Mesenchymal stem cell (in vitro differentiated cells and primary cell): Measurements from ENCODE around the gene CAPN12.
"Not testable (repeated sequence)": the region's sequence is repeated elsewhere in the genome, so short reads cannot be mapped to it uniquely, and the experiment has no call there.

Source experiments
- DNase-seq: peaks from one replicate; pipeline ENCODE4 v3.0.0-alpha.2; 2013
- H2AFZ ChIP-seq: one replicate; pipeline ENCODE4 v1.6.1; 2013; ENCODE audit warnings: low read depth, mild to moderate bottlenecking, control low read depth, inconsistent platforms, low read length, moderate library complexity
- H2AK5ac ChIP-seq: 2 replicates; pipeline ENCODE4 v1.6.1; 2013; ENCODE audit warnings: low read length, moderate library complexity, mild to moderate bottlenecking, inconsistent platforms; ENCODE audit not compliant: severe bottlenecking
- H2BK120ac ChIP-seq: one replicate; pipeline ENCODE4 v1.6.1; 2013; ENCODE audit warnings: low read depth, mild to moderate bottlenecking, inconsistent platforms, low read length, moderate library complexity
- H2BK12ac ChIP-seq, 2 experiments: one replicate each; pipeline ENCODE4 v1.6.1; 2013; ENCODE audit warnings: inconsistent platforms in 2 of 2, low read length in 2 of 2, mild to moderate bottlenecking in 2 of 2, moderate library complexity in 2 of 2, control low read depth in 1 of 2
- H2BK15ac ChIP-seq: one replicate; pipeline ENCODE4 v1.6.1; 2013; ENCODE audit warnings: mild to moderate bottlenecking, low read depth, inconsistent platforms; ENCODE audit not compliant: poor library complexity, severe bottlenecking
- H2BK5ac ChIP-seq: 2 replicates; pipeline ENCODE4 v1.6.1; 2013; ENCODE audit warnings: low read depth, mild to moderate bottlenecking, low read length, control low read depth, inconsistent platforms; ENCODE audit not compliant: poor library complexity, severe bottlenecking
- H3K14ac ChIP-seq, 2 experiments: one replicate each; pipeline ENCODE4 v1.6.1; 2013; ENCODE audit warnings: inconsistent platforms in 2 of 2, low read length in 2 of 2, control low read depth in 1 of 2, mild to moderate bottlenecking in 1 of 2, moderate library complexity in 1 of 2
- H3K18ac ChIP-seq, 2 experiments: one replicate each; pipeline ENCODE4 v1.6.1; 2013; ENCODE audit warnings: inconsistent platforms in 2 of 2, low read length in 2 of 2, control low read depth in 1 of 2, low read depth in 1 of 2, mild to moderate bottlenecking in 1 of 2
- H3K23ac ChIP-seq, 2 experiments: one replicate each; pipeline ENCODE4 v1.6.1; 2013; ENCODE audit warnings: inconsistent platforms in 2 of 2, low read length in 2 of 2, mild to moderate bottlenecking in 2 of 2, moderate library complexity in 2 of 2, control low read depth in 1 of 2
- H3K27ac ChIP-seq: 2 replicates; pipeline ENCODE4 v1.5.1; 2013; ENCODE audit warnings: mild to moderate bottlenecking, moderate library complexity, low read length, control low read depth, inconsistent platforms; ENCODE audit not compliant: poor library complexity, severe bottlenecking
- H3K27me3 ChIP-seq, 2 experiments: 2 replicates each; pipeline versions ENCODE4 v1.6.1 to v1.7.0; 2013; ENCODE audit warnings: low read length in 2 of 2, mild to moderate bottlenecking in 2 of 2, moderate library complexity in 2 of 2, control low read depth in 1 of 2, inconsistent platforms in 1 of 2; ENCODE audit not compliant: control insufficient read depth in 1 of 2, insufficient read depth in 1 of 2
- H3K36me3 ChIP-seq, 2 experiments: 2 replicates each; pipeline versions ENCODE4 v1.6.1 to v1.7.0; 2013; ENCODE audit warnings: low read length in 2 of 2, control low read depth in 1 of 2, inconsistent platforms in 1 of 2, low read depth in 1 of 2, mild to moderate bottlenecking in 1 of 2; ENCODE audit not compliant: insufficient read depth in 2 of 2, control insufficient read depth in 1 of 2
- H3K4ac ChIP-seq, 2 experiments: one replicate each; pipeline ENCODE4 v1.6.1; 2013; ENCODE audit warnings: inconsistent platforms in 2 of 2, low read length in 2 of 2, mild to moderate bottlenecking in 2 of 2, moderate library complexity in 2 of 2, control low read depth in 1 of 2, low read depth in 1 of 2
- H3K4me1 ChIP-seq: 2 replicates; pipeline ENCODE4 v1.6.1; 2013; ENCODE audit warnings: low read depth, low read length, control low read depth; ENCODE audit not compliant: control insufficient read depth, insufficient read depth
- H3K4me2 ChIP-seq: 2 replicates; pipeline ENCODE4 v1.6.1; 2013; ENCODE audit warnings: low read length, mild to moderate bottlenecking, inconsistent platforms; ENCODE audit not compliant: poor library complexity, severe bottlenecking
- H3K4me3 ChIP-seq, 2 experiments: 2 replicates each; pipeline versions ENCODE4 v1.5.1 to v1.7.0; 2013; ENCODE audit warnings: low read length in 2 of 2, mild to moderate bottlenecking in 2 of 2, control low read depth in 1 of 2, low read depth in 1 of 2; ENCODE audit not compliant: insufficient read depth in 1 of 2
- H3K79me1 ChIP-seq: replicated peaks from 2 replicates; pipeline ENCODE4 v1.6.1; 2013; ENCODE audit warnings: mild to moderate bottlenecking, control low read depth, low read length, inconsistent platforms; ENCODE audit not compliant: poor library complexity, severe bottlenecking
- H3K9ac ChIP-seq: 2 replicates; pipeline ENCODE4 v1.7.0; 2013; ENCODE audit warnings: mild to moderate bottlenecking, low read length, moderate library complexity
- H3K9me3 ChIP-seq: 2 replicates; pipeline ENCODE4 v1.7.0; 2013; ENCODE audit warnings: mild to moderate bottlenecking, low read length; ENCODE audit not compliant: control insufficient read depth
- H4K8ac ChIP-seq: one replicate; pipeline ENCODE4 v1.6.1; 2013; ENCODE audit warnings: inconsistent platforms, mild to moderate bottlenecking, low read length, moderate library complexity
- H4K91ac ChIP-seq: one replicate; pipeline ENCODE4 v1.6.1; 2013; ENCODE audit warnings: mild to moderate bottlenecking, low read length, inconsistent platforms
- WGBS: methylation state at CpG from one replicate; pipeline ENCODE4 v1.1.7; 2013; ENCODE audit warnings: mixed read lengths; 5-methylcytosine and 5-hydroxymethylcytosine counted together

The CAPN12 gene

GRCh38 chr19:38784224-38784623 lies 40.0 kb upstream of the CAPN12 start:
- peak; percentile 16 for DNase-seq
- no peaks in the 10 kb centered on the region for H3K36me3 ChIP-seq
- H3K4ac ChIP-seq, result no peak overlapping the region
- no peak overlapping the region for H2BK120ac ChIP-seq
- H3K4me3 ChIP-seq, result no peak overlapping the region
- H2AFZ ChIP-seq, result no peak overlapping the region
- H3K79me1 ChIP-seq, result no peaks in the 10 kb centered on the region
- no peak overlapping the region for H3K23ac ChIP-seq
- no peak overlapping the region for H3K14ac ChIP-seq
- H4K8ac ChIP-seq, result no peak overlapping the region
- H3K18ac ChIP-seq, result no peak overlapping the region
- no peak overlapping the region for H2BK5ac ChIP-seq
- no peak overlapping the region for H3K9ac ChIP-seq
- H2BK15ac ChIP-seq, result no peak overlapping the region
- peaks cover 7 to 11% of the 10 kb centered on the region in 2 experiments for H3K27me3 ChIP-seq
- no peak overlapping the region for H2AK5ac ChIP-seq
- H2BK12ac ChIP-seq, result no peak overlapping the region
- H3K4me1 ChIP-seq, result peaks cover 3% of the 10 kb centered on the region
- H3K4me2 ChIP-seq, result no peak overlapping the region
- no peak overlapping the region for H3K27ac ChIP-seq
- no peaks in the 10 kb centered on the region for H3K9me3 ChIP-seq
- 81% methylated on average over 3 of the region's 3 CpGs for WGBS
- no peak overlapping the region for H4K91ac ChIP-seq

GRCh38 chr19:38782212-38782611 lies 37.9 kb upstream of the CAPN12 start:
- not testable (repeated sequence) for H4K91ac ChIP-seq, H3K4me3 ChIP-seq, H2BK12ac ChIP-seq, H2BK5ac ChIP-seq, H3K18ac ChIP-seq, H3K79me1 ChIP-seq, H3K9me3 ChIP-seq, H2AFZ ChIP-seq, H3K9ac ChIP-seq, H3K4ac ChIP-seq, H4K8ac ChIP-seq, H2BK15ac ChIP-seq, H3K14ac ChIP-seq, H3K4me1 ChIP-seq, H3K36me3 ChIP-seq, H2BK120ac ChIP-seq, DNase-seq, H3K4me2 ChIP-seq, H2AK5ac ChIP-seq, H3K27ac ChIP-seq, H3K23ac ChIP-seq
- H3K27me3 ChIP-seq, result peaks cover 7 to 16% of the 10 kb centered on the region in 2 experiments
- 84% methylated on average over 13 of the region's 13 CpGs for WGBS

- no peak overlapping the region for H2BK15ac ChIP-seq
- H2AFZ ChIP-seq, result no peak overlapping the region
- H3K4me3 ChIP-seq, result no peak overlapping the region
- H3K9ac ChIP-seq, result no peak overlapping the region
- H3K27ac ChIP-seq, result no peak overlapping the region
- no peak overlapping the region for H4K91ac ChIP-seq
- no peaks in the 10 kb centered on the region for H3K36me3 ChIP-seq
- peaks cover 7 to 16% of the 10 kb centered on the region in 2 experiments for H3K27me3 ChIP-seq
- H3K9me3 ChIP-seq, result no peaks in the 10 kb centered on the region
- H4K8ac ChIP-seq, result no peak overlapping the region
- H3K4me2 ChIP-seq, result no peak overlapping the region
- no peak overlapping the region for H3K18ac ChIP-seq
- no peak for DNase-seq
- WGBS, result 82% methylated on average over 7 of the region's 7 CpGs
- H2BK12ac ChIP-seq, result no peak overlapping the region
- no peak overlapping the region for H2BK120ac ChIP-seq
- peaks cover 2% of the 10 kb centered on the region for H3K4me1 ChIP-seq
- H2AK5ac ChIP-seq, result no peak overlapping the region
- H3K79me1 ChIP-seq, result no peaks in the 10 kb centered on the region
- no peak overlapping the region for H2BK5ac ChIP-seq
- no peak overlapping the region for H3K23ac ChIP-seq
- H3K4ac ChIP-seq, result no peak overlapping the region
- no peak overlapping the region for H3K14ac ChIP-seq
These were observed 36.8 kb upstream of the CAPN12 start for GRCh38 chr19:38781058-38781457.

- Histone ChIP-seq H2BK15ac (no peak overlapping the region), H3K79me1 (no peaks in the 10 kb centered on the region), H3K9me3 (no peaks in the 10 kb centered on the region), H3K27me3 (peaks cover 7 to 16% of the 10 kb centered on the region in 2 experiments), H3K18ac (no peak overlapping the region), H2AFZ (no peak overlapping the region), H2AK5ac (no peak overlapping the region), H2BK5ac (no peak overlapping the region), H3K4ac (no peak overlapping the region), H4K91ac (no peak overlapping the region), H3K4me2 (no peak overlapping the region), H3K4me1 (peaks cover 2% of the 10 kb centered on the region), H3K14ac (no peak overlapping the region), H2BK12ac (no peak overlapping the region), H3K23ac (no peak overlapping the region), H3K36me3 (no peaks in the 10 kb centered on the region), H2BK120ac (no peak overlapping the region), H3K4me3 (no peak overlapping the region), H3K9ac (no peak overlapping the region), H4K8ac (no peak overlapping the region), H3K27ac (no peak overlapping the region)
- WGBS, result 84% methylated on average over 7 of the region's 7 CpGs
- DNase-seq, result no peak
These were observed 36.2 kb upstream of the CAPN12 start for GRCh38 chr19:38780443-38780842.
